Thyroid gland (tissue), 4 donors: ENCODE results near the gene PIM2. TPM values are rescaled to one million over a fixed set of nuclear protein-coding genes. Genes with fewer than 3 reads are reported as not detected.

Source experiments
- DNase-seq, 2 donors: peaks; one replicate each; pipeline ENCODE4 v3.0.0-alpha.2; 2019
- H3K27ac ChIP-seq, 3 donors: fragments of 200-600 bp; sonication (generic); 1 replicate in 2 of 3; 2 replicates in 1 of 3; pipeline ENCODE4 v1.5.1; 2016 to 2019; ENCODE audit warnings: mild to moderate bottlenecking in 1 of 3, moderate library complexity in 1 of 3
- H3K27me3 ChIP-seq: fragments of 200-600 bp; sonication (generic); one replicate; pipeline ENCODE4 v1.5.1; 2019
- H3K36me3 ChIP-seq, 2 donors: fragments of 200-600 bp; sonication (generic); one replicate each; pipeline ENCODE4 v1.5.1; 2016 to 2019
- H3K4me1 ChIP-seq, 2 donors: fragments of 200-600 bp; sonication (generic); one replicate each; pipeline ENCODE4 v1.5.1; 2017 to 2019
- H3K4me3 ChIP-seq, 3 donors: fragments of 200-600 bp; sonication (generic); replicated peaks in 1 of 3; 1 replicate in 2 of 3; 2 replicates in 1 of 3; pipeline ENCODE4 v1.5.1; 2016; ENCODE audit warnings: mild to moderate bottlenecking in 1 of 3
- H3K9me3 ChIP-seq: fragments of 200-600 bp; sonication (generic); one replicate; pipeline ENCODE4 v1.5.1; 2017
- CTCF ChIP-seq, 6 experiments: fragments of 200-600 bp in 3 of 6; fragments of 450-650 bp in 3 of 6; sonication (generic) in 3 of 6; IDR thresholded peaks; one replicate each; pipeline ENCODE4 v1.5.1; 2016 to 2019; ENCODE audit warnings: antibody characterized with exemption in 6 of 6, mild to moderate bottlenecking in 2 of 6, inconsistent platforms in 1 of 6, moderate library complexity in 1 of 6
- POLR2A ChIP-seq, 2 donors: fragments of 450-650 bp; IDR thresholded peaks; one replicate each; pipeline ENCODE4 v1.6.1; 2017; ENCODE audit warnings: antibody characterized with exemption in 2 of 2, mild to moderate bottlenecking in 2 of 2, moderate library complexity in 1 of 2
- WGBS, 2 donors: methylation state at CpG; one replicate each; pipeline ENCODE4 v1.1.5; 2017; 5-methylcytosine and 5-hydroxymethylcytosine counted together
- intact Hi-C: fragments of 100-400 bp; cut with DNase I; formaldehyde crosslinking; loops from one replicate; pipeline ENCODE4 v1.15.1; 2023
- total RNA-seq, 4 donors: library from RNA; depleted of rRNA; stranded (reverse); fragments of >200 nt; gene quantifications; one replicate each; pipeline ENCODE4 v1.2.3, GENCODE V29; 2016

The PIM2 gene
- total RNA-seq, 4 donors from 2014 or later = 4.8 to 12.1 (median 5.9) TPM

- H3K4me3 ChIP-seq = peak overlapping the region in 2 of 3 donors; percentile 42
- intact Hi-C loops = no loop called here
- peaks cover 4 to 12% of the 10 kb centered on the region in 2 donors for H3K4me1 ChIP-seq
- TF ChIP-seq POLR2A (IDR thresholded peaks at IDR 0.05) (no peak), CTCF (IDR thresholded peaks at IDR 0.05) (no peak)
- no peaks in the 10 kb centered on the region for H3K27me3 ChIP-seq
- H3K9me3 ChIP-seq = no peaks in the 10 kb centered on the region
- no CpG with 5 or more reads among the region's 23 CpGs for WGBS, 2 donors
- peak overlapping the region; percentile 33 to 87 (median 80) for H3K27ac ChIP-seq
- H3K36me3 ChIP-seq = peaks cover 8 to 10% of the 10 kb centered on the region in 2 donors
- DNase-seq = no peak
Measured at GRCh38 chrX:48918301-48918642, 552 bp downstream of the PIM2 start.

GRCh38 chrX:48917139-48918001, 1.5 kb downstream of the PIM2 start:
- DNase-seq = peak; percentile 88 to 89
- WGBS, 2 donors = 30 to 47% methylated on average over 11 to 18 of the region's 27 CpGs
- peak overlapping the region in 1 of 3 donors; percentile 42 for H3K4me3 ChIP-seq
- H3K27me3 ChIP-seq = no peaks in the 10 kb centered on the region
- no peaks in the 10 kb centered on the region for H3K9me3 ChIP-seq
- intact Hi-C loops = no loop called here
- no peak overlapping the region for H3K27ac ChIP-seq
- peaks cover 3 to 4% of the 10 kb centered on the region in 2 donors for H3K36me3 ChIP-seq
- TF ChIP-seq CTCF (IDR thresholded peaks at IDR 0.05) (peak; percentile 76 to 90 (median 86)), POLR2A (IDR thresholded peaks at IDR 0.05) (no peak)
- peaks cover 4 to 12% of the 10 kb centered on the region in 2 donors for H3K4me1 ChIP-seq

GRCh38 chrX:48914593-48915493, 4.0 kb downstream of the PIM2 start:
- H3K36me3 ChIP-seq = no peaks in the 10 kb centered on the region
- H3K4me1 ChIP-seq = peaks cover 4 to 11% of the 10 kb centered on the region in 2 donors
- no peak overlapping the region for H3K27ac ChIP-seq
- TF ChIP-seq POLR2A (IDR thresholded peaks at IDR 0.05) = no peak
- no peak for TF ChIP-seq CTCF (IDR thresholded peaks at IDR 0.05)
- no peaks in the 10 kb centered on the region for H3K27me3 ChIP-seq
- no peak for DNase-seq
- intact Hi-C loops = no loop called here
- 86 to 89% methylated on average over 1 to 9 of the region's 13 CpGs for WGBS, 2 donors
- no peaks in the 10 kb centered on the region for H3K9me3 ChIP-seq
- H3K4me3 ChIP-seq = no peak overlapping the region

- Histone ChIP-seq H3K4me1 (peaks cover 4 to 10% of the 10 kb centered on the region in 2 donors), H3K4me3 (no peak overlapping the region), H3K27ac (no peak overlapping the region), H3K36me3 (no peaks in the 10 kb centered on the region), H3K27me3 (no peaks in the 10 kb centered on the region), H3K9me3 (no peaks in the 10 kb centered on the region)
- TF ChIP-seq CTCF (IDR thresholded peaks at IDR 0.05) (no peak), POLR2A (IDR thresholded peaks at IDR 0.05) (no peak)
- no peak for DNase-seq
- 80 to 96% methylated on average over 2 to 5 of the region's 5 CpGs for WGBS, 2 donors
- intact Hi-C loops = no loop called here
Measured at GRCh38 chrX:48913605-48914366, 5.0 kb downstream of the PIM2 start.
